SK-N-SH treated with all-trans-retinoic acid at 6 μM for 48 hours (cell line): ENCODE measurements around the gene KCNK17.

ENCODE experiments used
- ARNTL ChIP-seq: fragments of 450-650 bp; formaldehyde crosslinking; IDR thresholded peaks from 2 replicates; pipeline ENCODE4 v1.5.0; 2020; ENCODE audit warnings: low read depth, mild to moderate bottlenecking, moderate library complexity, borderline replicate concordance
- CSDC2 ChIP-seq: fragments of 250-450 bp; sonication (Bioruptor Pico); IDR thresholded peaks from 2 replicates; pipeline ENCODE4 v1.5.0; 2020; ENCODE audit warnings: mild to moderate bottlenecking, moderate library complexity
- OSR1 ChIP-seq: fragments of 250-450 bp; sonication (Bioruptor Pico); IDR thresholded peaks from 2 replicates; pipeline ENCODE4 v1.8.0; 2022; ENCODE audit warnings: moderate library complexity, mild to moderate bottlenecking, inconsistent platforms
- TOX ChIP-seq: fragments of 250-450 bp; sonication (Bioruptor Pico); IDR thresholded peaks from 2 replicates; pipeline ENCODE4 v1.8.0; 2021; ENCODE audit warnings: mild to moderate bottlenecking, moderate library complexity, borderline replicate concordance
- ZC3H10 ChIP-seq: fragments of 250-450 bp; sonication (Bioruptor Pico); IDR thresholded peaks from 2 replicates; pipeline ENCODE4 v1.5.1; 2021; ENCODE audit warnings: mild to moderate bottlenecking, moderate library complexity
- ZFP3 ChIP-seq: fragments of 250-450 bp; sonication (Bioruptor Pico); IDR thresholded peaks from 2 replicates; pipeline ENCODE4 v1.5.0; 2020; ENCODE audit warnings: mild to moderate bottlenecking, moderate library complexity
- TF ChIP-seq, protein P1 (sequence below): fragments of 250-450 bp; sonication (Bioruptor Pico); IDR thresholded peaks from 2 replicates; pipeline ENCODE4 v1.5.1; 2020; ENCODE audit warnings: low read depth, mild to moderate bottlenecking, moderate library complexity
- TF ChIP-seq, protein P2 (sequence below): fragments of 250-450 bp; sonication (Bioruptor Pico); IDR thresholded peaks from 2 replicates; pipeline ENCODE4 v1.8.0; 2020; ENCODE audit warnings: mild to moderate bottlenecking, moderate library complexity, borderline replicate concordance

- no peak for TF ChIP-seq OSR1 (CRISPR knock-in tag)
- no peak for TF ChIP-seq ZFP3 (CRISPR knock-in tag)
- no peak for TF ChIP-seq ZC3H10 (CRISPR knock-in tag)
- TF ChIP-seq ARNTL (CRISPR knock-in tag) = no peak
- TF ChIP-seq, protein P1, sequence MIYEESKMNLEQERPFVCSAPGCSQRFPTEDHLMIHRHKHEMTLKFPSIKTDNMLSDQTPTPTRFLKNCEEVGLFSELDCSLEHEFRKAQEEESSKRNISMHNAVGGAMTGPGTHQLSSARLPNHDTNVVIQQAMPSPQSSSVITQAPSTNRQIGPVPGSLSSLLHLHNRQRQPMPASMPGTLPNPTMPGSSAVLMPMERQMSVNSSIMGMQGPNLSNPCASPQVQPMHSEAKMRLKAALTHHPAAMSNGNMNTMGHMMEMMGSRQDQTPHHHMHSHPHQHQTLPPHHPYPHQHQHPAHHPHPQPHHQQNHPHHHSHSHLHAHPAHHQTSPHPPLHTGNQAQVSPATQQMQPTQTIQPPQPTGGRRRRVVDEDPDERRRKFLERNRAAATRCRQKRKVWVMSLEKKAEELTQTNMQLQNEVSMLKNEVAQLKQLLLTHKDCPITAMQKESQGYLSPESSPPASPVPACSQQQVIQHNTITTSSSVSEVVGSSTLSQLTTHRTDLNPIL = no peak
- TF ChIP-seq, protein P2, sequence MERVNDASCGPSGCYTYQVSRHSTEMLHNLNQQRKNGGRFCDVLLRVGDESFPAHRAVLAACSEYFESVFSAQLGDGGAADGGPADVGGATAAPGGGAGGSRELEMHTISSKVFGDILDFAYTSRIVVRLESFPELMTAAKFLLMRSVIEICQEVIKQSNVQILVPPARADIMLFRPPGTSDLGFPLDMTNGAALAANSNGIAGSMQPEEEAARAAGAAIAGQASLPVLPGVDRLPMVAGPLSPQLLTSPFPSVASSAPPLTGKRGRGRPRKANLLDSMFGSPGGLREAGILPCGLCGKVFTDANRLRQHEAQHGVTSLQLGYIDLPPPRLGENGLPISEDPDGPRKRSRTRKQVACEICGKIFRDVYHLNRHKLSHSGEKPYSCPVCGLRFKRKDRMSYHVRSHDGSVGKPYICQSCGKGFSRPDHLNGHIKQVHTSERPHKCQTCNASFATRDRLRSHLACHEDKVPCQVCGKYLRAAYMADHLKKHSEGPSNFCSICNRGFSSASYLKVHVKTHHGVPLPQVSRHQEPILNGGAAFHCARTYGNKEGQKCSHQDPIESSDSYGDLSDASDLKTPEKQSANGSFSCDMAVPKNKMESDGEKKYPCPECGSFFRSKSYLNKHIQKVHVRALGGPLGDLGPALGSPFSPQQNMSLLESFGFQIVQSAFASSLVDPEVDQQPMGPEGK (CRISPR knock-in tag) = no peak
- TF ChIP-seq CSDC2 (CRISPR knock-in tag) = no peak
- no peak for TF ChIP-seq TOX
These were observed 28.6 kb upstream of the KCNK17 start for GRCh38 chr6:39342692-39343395.
